ENCODE data around the gene DCPS.

DNA sequence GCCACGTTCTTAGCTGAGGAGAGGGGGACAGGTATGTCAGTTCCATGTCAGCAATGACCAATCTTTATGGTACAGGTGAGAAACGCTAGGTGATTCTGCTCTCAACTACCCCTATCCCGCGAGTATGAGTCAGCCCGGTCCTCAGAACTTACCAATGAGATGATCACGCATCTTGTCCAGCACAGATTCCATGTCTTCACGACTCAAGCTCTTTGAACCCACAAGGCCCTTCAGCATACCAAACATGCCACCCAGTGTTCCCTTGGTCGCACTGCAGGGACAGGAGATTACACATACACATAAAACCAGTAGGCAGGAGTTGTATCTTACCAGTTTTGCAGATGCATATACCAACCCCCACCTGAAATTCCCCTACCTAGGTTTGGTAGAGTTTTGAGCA, 38.0 kb upstream of the DCPS start:
- TF ChIP-seq GATA3 (IDR thresholded peaks at IDR 0.05; ENCODE audit: low read depth, low read length) (no peak), GATA2 (IDR thresholded peaks at IDR 0.05; ENCODE audit: low read depth, low read length) (no peak)
